ENCODE results near the gene HIRIP3. TPM values are rescaled to one million over a fixed set of nuclear protein-coding genes. Genes with fewer than 3 reads are reported as not detected.

Gene HIRIP3
- total RNA-seq, 4 donors from 2014 or later: 11.9 to 15.3 (median 14.2) TPM

DNA sequence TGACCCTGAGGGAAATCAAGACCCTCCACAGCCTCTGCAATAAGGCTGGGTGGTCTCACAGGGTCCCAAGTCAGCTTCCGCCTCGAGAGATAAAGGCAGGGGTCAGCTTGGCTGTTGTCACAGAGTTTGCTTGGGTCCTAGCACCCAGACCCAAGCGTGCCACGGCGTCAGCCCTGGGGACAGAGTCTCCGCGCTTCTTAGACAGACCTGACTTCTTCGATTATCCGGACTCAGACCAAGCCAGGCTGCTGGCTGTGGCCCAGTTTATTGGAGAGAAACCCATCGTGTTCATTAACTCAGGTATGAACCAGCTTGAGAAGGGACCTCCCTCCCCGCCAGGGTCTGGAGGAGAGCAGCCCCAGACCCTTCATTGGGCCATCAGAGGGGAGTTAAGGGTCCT is 28.2 kb upstream of the HIRIP3 start:
- TF ChIP-seq, protein P1, sequence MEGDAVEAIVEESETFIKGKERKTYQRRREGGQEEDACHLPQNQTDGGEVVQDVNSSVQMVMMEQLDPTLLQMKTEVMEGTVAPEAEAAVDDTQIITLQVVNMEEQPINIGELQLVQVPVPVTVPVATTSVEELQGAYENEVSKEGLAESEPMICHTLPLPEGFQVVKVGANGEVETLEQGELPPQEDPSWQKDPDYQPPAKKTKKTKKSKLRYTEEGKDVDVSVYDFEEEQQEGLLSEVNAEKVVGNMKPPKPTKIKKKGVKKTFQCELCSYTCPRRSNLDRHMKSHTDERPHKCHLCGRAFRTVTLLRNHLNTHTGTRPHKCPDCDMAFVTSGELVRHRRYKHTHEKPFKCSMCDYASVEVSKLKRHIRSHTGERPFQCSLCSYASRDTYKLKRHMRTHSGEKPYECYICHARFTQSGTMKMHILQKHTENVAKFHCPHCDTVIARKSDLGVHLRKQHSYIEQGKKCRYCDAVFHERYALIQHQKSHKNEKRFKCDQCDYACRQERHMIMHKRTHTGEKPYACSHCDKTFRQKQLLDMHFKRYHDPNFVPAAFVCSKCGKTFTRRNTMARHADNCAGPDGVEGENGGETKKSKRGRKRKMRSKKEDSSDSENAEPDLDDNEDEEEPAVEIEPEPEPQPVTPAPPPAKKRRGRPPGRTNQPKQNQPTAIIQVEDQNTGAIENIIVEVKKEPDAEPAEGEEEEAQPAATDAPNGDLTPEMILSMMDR (IDR thresholded peaks at IDR 0.05; ENCODE audit: low read depth): no peak

DNA sequence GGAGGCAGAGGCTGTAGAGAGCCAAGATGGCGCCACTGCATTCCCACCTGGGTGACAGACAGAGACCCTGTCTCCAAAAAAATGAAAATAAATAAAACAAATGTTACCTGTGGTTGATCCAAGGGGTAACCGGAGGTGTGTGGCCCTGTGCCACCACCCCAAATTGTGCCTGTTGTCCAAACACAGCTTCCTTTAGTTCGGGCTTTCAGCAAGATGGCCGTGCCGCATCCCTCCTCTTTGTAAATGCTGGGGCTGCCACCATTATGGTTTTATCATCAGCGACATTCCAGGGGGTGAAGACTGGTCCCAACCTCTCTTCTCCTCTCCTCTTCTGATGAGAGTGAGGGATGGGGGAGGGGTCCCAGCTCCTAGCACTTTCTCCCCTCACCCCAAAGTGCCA is 27.5 kb upstream of the HIRIP3 start, which contains the start of gene C16orf92:
C16orf92 (plus strand) TSS at position 312 of the 400 bp plus-strand sequence. CDS start 143 bp downstream, outside the sequence.
- TF ChIP-seq, protein P1 (IDR thresholded peaks at IDR 0.05; ENCODE audit: low read depth): no peak

- TF ChIP-seq, protein P1 (IDR thresholded peaks at IDR 0.05; ENCODE audit: low read depth): no peak
Observed at GRCh38 chr16:30018731-30019158, 23.3 kb upstream of the HIRIP3 start.

DNA sequence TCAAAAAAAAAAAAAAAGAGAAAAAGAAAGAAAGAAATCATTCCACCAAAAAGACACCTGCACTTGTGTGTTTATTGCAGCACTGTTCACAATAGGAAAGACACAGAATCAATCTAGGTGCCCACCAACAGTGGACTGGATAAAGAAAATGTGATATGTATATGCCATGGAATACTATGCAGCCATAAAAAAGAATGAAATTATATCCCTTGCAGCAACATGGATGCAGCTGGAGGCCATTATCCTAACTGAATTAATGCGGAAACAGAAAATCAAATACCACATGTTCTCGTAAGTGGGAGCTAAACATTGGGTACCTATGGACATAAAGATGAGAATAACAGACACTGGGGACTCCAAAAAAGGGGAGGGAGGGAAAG is 21.9 kb upstream of the HIRIP3 start:
- TF ChIP-seq, protein P1 (IDR thresholded peaks at IDR 0.05; ENCODE audit: low read depth): no peak

DNA sequence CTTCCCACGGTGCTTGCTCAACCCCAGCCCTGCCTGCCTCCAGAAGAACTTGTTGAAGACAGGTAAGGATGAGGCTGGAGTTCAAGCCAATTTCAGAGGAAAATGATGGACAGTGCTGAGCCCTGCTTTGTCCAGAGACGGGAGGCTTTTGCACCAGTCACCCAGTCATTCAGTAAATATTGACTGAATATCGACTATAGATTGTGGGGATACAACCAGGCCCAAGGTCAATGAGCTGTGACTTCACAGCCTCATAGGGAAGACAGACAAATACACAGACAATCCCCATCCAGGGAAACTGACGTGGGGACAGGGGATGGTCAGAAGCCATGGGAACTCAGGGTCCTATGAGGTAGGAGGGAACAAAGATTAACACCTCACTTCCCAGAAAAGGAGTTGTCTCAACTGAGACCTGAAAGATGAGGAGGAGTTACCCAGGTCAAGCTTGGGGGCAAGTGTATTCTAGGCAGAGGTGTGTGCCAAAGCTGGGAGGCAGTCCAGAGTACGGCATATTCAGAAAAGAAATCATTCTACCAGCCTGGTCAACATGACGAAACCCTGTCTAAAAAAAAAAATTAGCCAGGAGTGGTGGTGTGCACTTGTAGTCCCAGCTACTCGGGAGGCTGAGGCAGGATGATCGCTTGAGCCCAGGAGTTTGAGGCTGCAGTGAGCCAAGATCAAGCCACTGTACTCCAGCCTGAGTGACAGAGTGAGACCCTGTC is 21.3 kb upstream of the HIRIP3 start:
- TF ChIP-seq, protein P1 (IDR thresholded peaks at IDR 0.05; ENCODE audit: low read depth): no peak

DNA sequence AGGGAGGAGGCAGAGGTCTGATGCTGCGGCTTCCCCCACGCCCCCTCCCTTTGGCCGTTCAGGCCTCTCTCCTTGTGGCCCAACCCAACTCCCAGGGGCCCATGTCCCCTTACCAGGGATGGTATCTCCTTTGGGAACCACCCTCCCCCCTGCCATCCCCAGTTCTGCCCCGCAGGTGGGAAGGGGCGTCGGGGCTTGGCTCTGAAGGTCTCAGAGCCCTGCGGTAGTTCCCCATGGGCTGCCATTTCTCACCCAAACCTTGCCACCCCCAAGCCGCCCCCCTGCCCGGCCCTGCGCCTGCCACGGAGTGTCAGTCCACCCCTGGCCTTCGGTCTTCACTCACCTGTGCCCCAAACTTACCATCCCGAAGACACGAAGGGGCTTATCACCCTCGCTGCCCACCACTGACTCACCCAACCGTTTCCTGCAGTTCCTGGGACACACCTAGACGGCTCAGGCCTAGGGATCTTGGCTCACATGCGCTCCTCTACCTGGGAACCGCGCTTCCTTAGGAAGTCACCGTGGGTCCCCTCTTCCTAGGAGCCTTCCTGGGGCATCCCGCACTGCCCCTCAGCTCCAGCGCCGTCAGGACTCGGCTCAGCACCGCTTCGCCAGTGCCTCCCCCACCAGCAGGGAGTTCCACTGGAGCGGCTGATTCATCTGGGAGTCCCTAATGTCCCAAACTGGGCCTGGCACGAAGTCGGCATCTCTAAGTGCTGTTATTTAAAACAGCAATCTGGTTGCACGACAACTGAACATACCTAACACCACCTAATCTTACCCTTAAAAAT is 16.5 kb upstream of the HIRIP3 start:
- TF ChIP-seq, protein P1 (IDR thresholded peaks at IDR 0.05; ENCODE audit: low read depth): no peak

All from subcutaneous adipose tissue (tissue), 4 donors.